K562 (cell line): ENCODE measurements around the gene NYAP2. TPM values are rescaled to one million over a fixed set of nuclear protein-coding genes. Genes with fewer than 3 reads are reported as not detected.

ENCODE experiments used
- ARID1B ChIP-seq: fragments of 450-650 bp; IDR thresholded peaks from 2 replicates; pipeline ENCODE4 v1.6.1; 2016; ENCODE audit warnings: antibody characterized with exemption, mild to moderate bottlenecking, inconsistent platforms
- CBFA2T2 ChIP-seq: fragments of 450-650 bp; conservative IDR thresholded peaks from 2 replicates; pipeline ENCODE4 v1.6.1; 2017; ENCODE audit warnings: mild to moderate bottlenecking
- EP300 ChIP-seq: IDR thresholded peaks from 2 replicates; pipeline ENCODE4 v1.6.1; 2012; ENCODE audit warnings: low read length, improper control_type of control experiment
- FOXJ2 ChIP-seq: fragments of 200-800 bp; sonication (Bioruptor generic); IDR thresholded peaks from 2 replicates; pipeline ENCODE4 v1.6.1; 2016; ENCODE audit warnings: missing genetic modification characterization, missing compliant biosample characterization
- FOXM1 ChIP-seq, 2 experiments: fragments of 450-650 bp in 1 of 2; sonication (generic) in 1 of 2; formaldehyde crosslinking in 1 of 2; IDR thresholded peaks; 2 replicates each; pipeline versions ENCODE4 v1.6.1 to v1.9.0; 2017 to 2022; ENCODE audit warnings: low read depth in 2 of 2, mild to moderate bottlenecking in 2 of 2, missing genetic modification reagents in 1 of 2, moderate library complexity in 1 of 2
- GATA2 ChIP-seq: sonication (generic); formaldehyde crosslinking; IDR thresholded peaks from 2 replicates; pipeline ENCODE4 v1.4.0; 2020; ENCODE audit warnings: mild to moderate bottlenecking, missing genetic modification reagents
- KLF16 ChIP-seq: IDR thresholded peaks from 2 replicates; pipeline ENCODE4 v1.6.1; 2016; ENCODE audit warnings: antibody characterized with exemption
- MEIS2 ChIP-seq: fragments of 450-650 bp; IDR thresholded peaks from 2 replicates; pipeline ENCODE4 v1.6.1; 2014; ENCODE audit warnings: mild to moderate bottlenecking; ENCODE audit not compliant: partially characterized antibody
- MTA2 ChIP-seq: fragments of 450-650 bp; IDR thresholded peaks from 2 replicates; pipeline ENCODE4 v1.6.1; 2016; ENCODE audit warnings: low read depth
- PML ChIP-seq: IDR thresholded peaks from 2 replicates; pipeline ENCODE4 v1.6.1; 2012; ENCODE audit warnings: low read length, inconsistent platforms
- SIN3A ChIP-seq, 2 experiments: fragments of 150-350 bp in 1 of 2; IDR thresholded peaks; 2 replicates each; pipeline ENCODE4 v1.6.1; 2011 to 2016; ENCODE audit warnings: borderline replicate concordance in 2 of 2, low read depth in 2 of 2, low read length in 2 of 2, mild to moderate bottlenecking in 2 of 2, moderate library complexity in 2 of 2; ENCODE audit not compliant: control insufficient read depth in 1 of 2
- SMARCA4 ChIP-seq: fragments of 450-650 bp; IDR thresholded peaks from 2 replicates; pipeline ENCODE4 v1.6.1; 2016
- TAL1 ChIP-seq: fragments of 450-650 bp; IDR thresholded peaks from 2 replicates; pipeline ENCODE4 v1.6.1; 2016; ENCODE audit warnings: mild to moderate bottlenecking
- TBP ChIP-seq: optimal IDR thresholded peaks from 2 replicates; pipeline ENCODE3; 2011; ENCODE audit warnings: low read depth, low read length, improper control_type of control experiment
- TCF3 ChIP-seq: sonication (generic); formaldehyde crosslinking; IDR thresholded peaks from 2 replicates; pipeline ENCODE4 v1.4.0; 2020; ENCODE audit warnings: mild to moderate bottlenecking, missing genetic modification reagents
- TRIM24 ChIP-seq, 2 experiments: fragments of 450-650 bp; IDR thresholded peaks; 2 replicates each; pipeline ENCODE4 v1.6.1; 2016
- VEZF1 ChIP-seq: fragments of 200-800 bp; sonication (Bioruptor generic); IDR thresholded peaks from 2 replicates; pipeline ENCODE4 v1.6.1; 2017; ENCODE audit warnings: missing genetic modification characterization, missing compliant biosample characterization
- ZBTB11 ChIP-seq, 3 experiments: fragments of 200-800 bp in 1 of 3; fragments of 250-450 bp in 1 of 3; fragments of 450-650 bp in 1 of 3; sonication (Bioruptor Pico) in 1 of 3; sonication (Bioruptor generic) in 1 of 3; formaldehyde crosslinking in 1 of 3; IDR thresholded peaks; 2 replicates each; pipeline versions ENCODE4 v1.6.1 to v1.8.0; 2016 to 2022; ENCODE audit warnings: mild to moderate bottlenecking in 2 of 3, missing genetic modification characterization in 2 of 3, missing compliant biosample characterization in 1 of 3, moderate library complexity in 1 of 3
- ZMIZ1 ChIP-seq, 2 experiments: fragments of 150-350 bp in 1 of 2; IDR thresholded peaks; 2 replicates each; pipeline ENCODE4 v1.6.1; 2012 to 2016; ENCODE audit warnings: low read depth in 2 of 2, low read length in 2 of 2, mild to moderate bottlenecking in 1 of 2, moderate library complexity in 1 of 2
- ZNF12 ChIP-seq: sonication (generic); formaldehyde crosslinking; IDR thresholded peaks from 2 replicates; pipeline ENCODE4 v1.4.0; 2020; ENCODE audit warnings: mild to moderate bottlenecking, missing genetic modification reagents
- polyA plus RNA-seq, 8 experiments: library from polyadenylated mRNA; depleted of rRNA in 4 of 8; stranded (reverse) in 5 of 8; unstranded in 3 of 8; fragments of >200 nt; fragmentation: Nextera tagmentation in 2 of 8; fragmentation: Illumina TruSeq in 1 of 8; extraction: Ambion mirVana in 2 of 8; extraction: Trizol in 1 of 8; gene quantifications; 2 replicates each; pipeline versions ENCODE4 v1.2.1 to v1.2.3, GENCODE V29; 2011 to 2014; ENCODE audit warnings: inconsistent platforms in 1 of 8, missing spikeins in 1 of 8
- total RNA-seq, 7 experiments: library from RNA; depleted of rRNA in 6 of 7; stranded (reverse); fragments of >200 nt in 6 of 7; fragmentation: Illumina TruSeq in 2 of 7; extraction: Trizol in 2 of 7; gene quantifications; 2 replicates each; pipeline versions ENCODE4 v1.2.1 to v1.2.3, GENCODE V29; 2011 to 2021; ENCODE audit warnings: low replicate concordance in 1 of 7

Gene NYAP2
- total and polyA plus RNA-seq, 9 of the 15 experiments (the other 6 are each of a cell fraction or from before 2014, with no cell fraction given): 0.03 to 0.04 (median 0.04) TPM; not detected in 3

- TF ChIP-seq SMARCA4 (peak; percentile 74), MEIS2 (peak; percentile 46), FOXM1 (IDR thresholded peaks at IDR 0.05; ENCODE audit: low read depth) (peak; percentile 66), FOXM1 (CRISPR knock-in tag; IDR thresholded peaks at IDR 0.05; ENCODE audit: low read depth) (no peak), MTA2 (peak; percentile 79), TRIM24 (IDR thresholded peaks at IDR 0.05) (peak; percentile 59 to 63; a peak in 3 of 4 replicates), GATA2 (CRISPR knock-in tag) (0 out of 2 replicates have a peak, but pooled peaks have one; percentile 23), TCF3 (CRISPR knock-in tag) (peak; percentile 89), ARID1B (peak; percentile 90), PML (peak; percentile 76), ZMIZ1 (IDR thresholded peaks at IDR 0.05; ENCODE audit: low read depth in 2 of 2, low read length in 2 of 2) (peak in 1 of 2 experiments; percentile 46; a peak in 1 of 4 replicates), TAL1 (peak; percentile 93), ZNF12 (CRISPR knock-in tag) (no peak), TBP (peak; percentile 49), ZBTB11 (CRISPR knock-in tag; IDR thresholded peaks at IDR 0.05) (peak in 1 of 3 experiments; percentile 20; a peak in 1 of 6 replicates), VEZF1 (CRISPR knock-in tag) (0 out of 2 replicates have a peak, but pooled peaks have one; percentile 16), SIN3A (IDR thresholded peaks at IDR 0.05; ENCODE audit: borderline replicate concordance in 2 of 2, control insufficient read depth in 1 of 2, low read depth in 2 of 2, low read length in 2 of 2) (no peak), EP300 (peak; percentile 84), CBFA2T2 (peak; percentile 80), KLF16 (0 out of 2 replicates have a peak, but pooled peaks have one; percentile 17), FOXJ2 (tag) (peak; percentile 74; the same call in 1 of the 2 replicates)
Measured at GRCh38 chr2:225602205-225602604, 202.7 kb downstream of the NYAP2 start (continued).
